Epithelial cell of proximal tubule (primary cell): ENCODE measurements around the gene RNF14. TPM values are rescaled to one million over a fixed set of nuclear protein-coding genes. Genes with fewer than 3 reads are reported as not detected.

ENCODE experiments used
- DNase-seq: peaks from one replicate; pipeline ENCODE4 v3.0.0-alpha.2; 2011; ENCODE audit warnings: low read depth
- H3K4me3 ChIP-seq: 2 replicates; pipeline ENCODE4 v1.5.1; 2011; ENCODE audit warnings: low read depth, mild to moderate bottlenecking, low read length
- CTCF ChIP-seq: conservative IDR thresholded peaks from 2 replicates; pipeline ENCODE4 v1.5.1; 2012; ENCODE audit warnings: low read depth, mild to moderate bottlenecking, low read length
- total RNA-seq: library from RNA; depleted of rRNA; stranded (reverse); fragments of >200 nt; gene quantifications from 2 replicates; pipeline ENCODE4 v1.2.3, GENCODE V29; 2015

RNF14 gene
- total RNA-seq, 1 donor from 2014 or later: 58.4 TPM

- no peak overlapping the region for H3K4me3 ChIP-seq
- no peak for TF ChIP-seq CTCF
- DNase-seq: no peak
Observed at GRCh38 chr5:141941307-141941706, 27.6 kb upstream of the RNF14 start.

GRCh38 chr5:141941779-141942178 is 27.1 kb upstream of the RNF14 start:
- no peak for DNase-seq
- no peak for TF ChIP-seq CTCF

GRCh38 chr5:141942185-141942857 is 26.6 kb upstream of the RNF14 start:
- H3K4me3 ChIP-seq: no peak overlapping the region
- no peak for TF ChIP-seq CTCF
- no peak for DNase-seq

More at GRCh38 chr5:141941779-141942178, 27.1 kb upstream of the RNF14 start:
- H3K4me3 ChIP-seq: no peak overlapping the region

GRCh38 chr5:141944076-141944475 is 24.8 kb upstream of the RNF14 start:
- H3K4me3 ChIP-seq: no peak overlapping the region
- DNase-seq: no peak
- no peak for TF ChIP-seq CTCF

- no peak for TF ChIP-seq CTCF
- DNase-seq: no peak
Observed at GRCh38 chr5:141945511-141946051, 23.3 kb upstream of the RNF14 start.

GRCh38 chr5:141947316-141947715 is 21.6 kb upstream of the RNF14 start:
- no peak for TF ChIP-seq CTCF
- no peak for DNase-seq
- H3K4me3 ChIP-seq: no peak overlapping the region

More at GRCh38 chr5:141945511-141946051, 23.3 kb upstream of the RNF14 start:
- H3K4me3 ChIP-seq: no peak overlapping the region

- no peak for TF ChIP-seq CTCF
- no peak for DNase-seq
- H3K4me3 ChIP-seq: no peak overlapping the region
Observed at GRCh38 chr5:141948812-141949211, 20.1 kb upstream of the RNF14 start.
